GM21717 (cell line): Measurements from ENCODE around the gene NKD1.

Experiments used
- ATAC-seq: cut with Tn5 transposase; IDR thresholded peaks from one replicate; pipeline ENCODE4 v1.9.1; 2021; ENCODE audit warnings: mild to moderate bottlenecking, moderate library complexity; ENCODE audit not compliant: unreplicated experiment

The NKD1 gene

GRCh38 chr16:50611332-50611934 is 63.2 kb downstream of the NKD1 start:
- no peak for ATAC-seq

DNA sequence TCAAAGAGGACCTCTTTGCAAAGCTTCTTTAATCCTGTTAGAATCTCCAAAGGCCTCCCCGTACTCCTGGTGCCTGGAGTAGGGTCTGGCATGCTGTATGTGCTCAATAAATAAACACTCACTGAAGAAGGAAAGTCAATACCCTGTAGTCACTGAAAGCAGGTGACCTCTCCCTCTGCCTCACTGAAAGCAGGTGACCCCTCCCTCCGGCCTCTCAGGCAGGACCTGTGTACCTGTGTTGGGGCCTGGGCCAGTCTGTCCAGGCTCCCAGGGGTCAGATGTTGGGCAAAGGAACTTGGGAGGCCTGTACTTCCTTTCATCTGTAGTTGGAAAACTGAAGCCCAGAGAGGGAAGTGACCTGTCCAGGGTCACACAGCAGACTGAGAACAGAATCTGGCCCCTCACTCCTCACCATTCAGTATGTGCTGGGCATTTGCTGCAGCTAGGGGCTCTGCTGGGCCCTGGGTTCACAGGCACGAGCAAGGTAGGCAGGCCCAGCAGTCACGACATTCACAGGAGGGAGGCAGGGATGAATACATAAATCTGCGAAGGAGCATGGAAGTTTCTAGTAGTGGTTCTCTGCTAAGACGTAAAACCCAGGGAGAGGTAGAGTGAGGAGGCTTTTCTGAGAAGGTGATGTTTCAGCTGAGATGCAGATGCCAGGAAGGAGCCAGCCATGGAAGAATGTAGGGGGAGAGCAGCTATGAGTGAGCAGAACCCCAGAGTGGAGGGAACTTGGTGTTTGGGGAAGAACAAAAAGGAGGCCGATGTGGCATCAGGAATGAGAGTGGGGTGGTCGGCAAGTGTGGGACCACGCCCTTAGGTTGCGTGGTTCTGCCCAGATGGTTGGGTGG is 64.0 kb downstream of the NKD1 start:
- no peak for ATAC-seq

DNA sequence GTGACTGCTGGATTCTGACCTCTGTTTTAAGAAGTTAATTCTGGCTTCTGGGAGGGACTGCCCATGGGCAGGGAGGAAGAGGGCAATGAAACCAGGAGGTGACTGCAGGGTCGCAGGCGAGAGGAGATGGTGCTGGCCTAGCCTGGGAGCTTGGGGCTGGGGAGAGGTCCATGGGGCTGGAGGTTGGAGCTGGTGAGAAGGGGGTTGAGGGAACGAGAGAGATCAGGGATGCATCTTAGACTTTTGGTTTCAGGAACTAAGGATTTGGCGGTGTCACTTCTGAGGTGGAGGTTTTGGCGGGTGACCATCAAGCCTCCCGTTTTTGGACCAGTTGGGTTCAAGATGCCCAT is 64.6 kb downstream of the NKD1 start:
- ATAC-seq = no peak

- ATAC-seq = no peak
These were observed 65.2 kb downstream of the NKD1 start for GRCh38 chr16:50613281-50613963.

DNA sequence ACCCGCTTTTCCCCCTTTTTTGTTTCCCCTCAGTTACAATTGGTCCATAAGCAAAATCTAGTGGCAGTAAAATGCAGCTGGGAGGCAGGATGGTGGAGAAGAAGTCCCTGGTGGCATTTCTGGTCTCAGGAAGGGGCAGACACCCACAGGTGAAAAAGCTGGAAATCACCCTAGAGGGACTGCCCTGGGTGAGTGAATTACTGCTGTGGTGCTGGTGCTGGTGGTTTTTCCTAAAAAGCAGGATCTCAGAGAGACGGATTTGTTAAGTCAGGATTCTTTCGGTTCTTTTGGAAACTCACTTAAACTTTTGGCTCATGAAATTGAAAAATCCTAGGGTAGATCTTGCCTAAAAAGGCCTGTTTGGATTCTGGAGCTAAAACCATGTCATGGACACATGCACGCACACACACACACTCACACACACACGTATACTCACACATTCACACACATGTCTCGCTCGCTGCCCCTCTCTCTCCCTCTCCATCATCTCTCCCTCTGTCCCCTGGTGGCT is 65.8 kb downstream of the NKD1 start:
- no peak for ATAC-seq

DNA sequence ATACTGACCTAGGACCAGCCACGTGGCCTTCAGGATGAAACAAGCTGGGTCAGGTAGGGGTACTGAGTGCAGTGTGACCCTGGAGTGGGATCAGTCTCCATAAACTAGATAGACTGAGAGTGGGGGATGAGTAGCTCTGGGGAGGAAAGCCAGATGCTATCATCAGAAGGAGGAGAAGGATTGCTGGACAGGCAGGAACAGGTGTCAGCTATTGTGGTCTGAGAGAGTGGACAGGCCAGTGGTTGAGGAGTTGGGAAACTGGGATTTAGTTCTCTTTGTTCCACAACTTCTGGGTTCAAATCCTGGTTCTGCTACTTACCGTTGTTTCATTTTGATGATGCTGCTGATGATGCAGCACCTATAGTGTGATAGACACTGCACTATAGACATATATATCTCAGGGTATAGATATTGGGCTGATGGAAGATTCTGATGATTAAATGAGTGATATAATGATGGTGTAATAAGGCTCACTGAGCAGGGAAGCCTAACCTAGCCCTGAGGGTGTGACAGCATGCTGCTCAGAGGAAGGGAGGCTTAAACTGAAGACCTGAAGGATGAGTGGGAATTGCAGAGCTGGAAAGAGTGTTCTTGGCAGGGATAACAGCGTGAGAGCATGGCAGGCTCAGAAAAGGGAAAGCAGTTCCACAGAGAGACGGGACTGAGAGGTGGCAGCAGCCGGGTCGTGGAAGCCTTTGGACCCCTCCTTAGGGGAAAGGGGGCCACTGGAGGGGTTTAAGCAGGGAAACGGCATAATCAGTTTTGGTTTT is 66.9 kb downstream of the NKD1 start:
- ATAC-seq = no peak

GRCh38 chr16:50615891-50616290 is 67.7 kb downstream of the NKD1 start:
- no peak for ATAC-seq

- ATAC-seq = no peak
These were observed 68.2 kb downstream of the NKD1 start for GRCh38 chr16:50616386-50616785.

GRCh38 chr16:50616883-50617645 is 68.9 kb downstream of the NKD1 start:
- ATAC-seq = no peak

GRCh38 chr16:50617646-50618184 is 69.5 kb downstream of the NKD1 start:
- ATAC-seq = no peak

GRCh38 chr16:50618238-50618918 is 70.2 kb downstream of the NKD1 start:
- no peak for ATAC-seq

- ATAC-seq = no peak
These were observed 71.7 kb downstream of the NKD1 start for GRCh38 chr16:50619702-50620491.

- ATAC-seq = no peak
These were observed 72.7 kb downstream of the NKD1 start for GRCh38 chr16:50620646-50621451.

GRCh38 chr16:50621452-50621792 is 73.2 kb downstream of the NKD1 start:
- ATAC-seq = no peak

- ATAC-seq = no peak
These were observed 73.8 kb downstream of the NKD1 start for GRCh38 chr16:50622029-50622428.

GRCh38 chr16:50622643-50623369 is 74.6 kb downstream of the NKD1 start:
- no peak for ATAC-seq

GRCh38 chr16:50624449-50624970 is 76.3 kb downstream of the NKD1 start:
- ATAC-seq = no peak
